ENCODE data around the gene CDKAL1. TPM values are rescaled to one million over a fixed set of nuclear protein-coding genes. Genes with fewer than 3 reads are reported as not detected.

CDKAL1 gene
- total RNA-seq, 1 experiment from 2014 or later: 20.6 TPM

DNA sequence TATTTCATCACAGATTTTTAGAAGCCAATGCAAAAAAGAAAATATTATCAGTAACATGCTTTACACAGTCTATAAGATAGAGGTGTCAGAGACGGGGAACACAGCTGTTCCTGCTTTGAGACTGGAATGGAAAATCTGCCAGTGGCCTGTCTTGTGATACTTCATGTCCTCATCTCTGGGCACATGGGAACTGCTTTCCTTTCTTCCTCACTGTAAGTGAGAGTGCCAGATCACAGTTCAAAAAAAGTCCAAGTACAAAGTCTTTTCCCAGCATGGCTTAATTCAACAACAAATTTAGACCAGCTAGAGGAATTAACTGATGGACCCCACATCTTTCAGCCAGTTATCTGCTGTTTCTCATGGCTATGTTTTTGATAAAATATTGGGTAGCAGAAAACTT, 490.4 kb downstream of the CDKAL1 start:
- no peak for ATAC-seq
- H3K36me3 Mint-ChIP-seq: peaks cover 12% of the 10 kb centered on the region
- no peak for DNase-seq (ENCODE audit: low spot score)
- ChIA-PET CTCF (no interaction called here), POLR2A (no interaction called here)
- no peak overlapping the region for H3K4me3 Mint-ChIP-seq
- H3K27ac Mint-ChIP-seq: no peak overlapping the region; the same call in 1 of the 2 replicates
- TF ChIP-seq RELA (CRISPR knock-in tag; IDR thresholded peaks at IDR 0.05; ENCODE audit: borderline replicate concordance): no peak
- peaks cover 15% of the 10 kb centered on the region for H3K9me3 Mint-ChIP-seq
- no peaks in the 10 kb centered on the region for H3K27me3 Mint-ChIP-seq (ENCODE audit: low read depth)
- peaks cover 21% of the 10 kb centered on the region for H3K4me1 Mint-ChIP-seq

DNA sequence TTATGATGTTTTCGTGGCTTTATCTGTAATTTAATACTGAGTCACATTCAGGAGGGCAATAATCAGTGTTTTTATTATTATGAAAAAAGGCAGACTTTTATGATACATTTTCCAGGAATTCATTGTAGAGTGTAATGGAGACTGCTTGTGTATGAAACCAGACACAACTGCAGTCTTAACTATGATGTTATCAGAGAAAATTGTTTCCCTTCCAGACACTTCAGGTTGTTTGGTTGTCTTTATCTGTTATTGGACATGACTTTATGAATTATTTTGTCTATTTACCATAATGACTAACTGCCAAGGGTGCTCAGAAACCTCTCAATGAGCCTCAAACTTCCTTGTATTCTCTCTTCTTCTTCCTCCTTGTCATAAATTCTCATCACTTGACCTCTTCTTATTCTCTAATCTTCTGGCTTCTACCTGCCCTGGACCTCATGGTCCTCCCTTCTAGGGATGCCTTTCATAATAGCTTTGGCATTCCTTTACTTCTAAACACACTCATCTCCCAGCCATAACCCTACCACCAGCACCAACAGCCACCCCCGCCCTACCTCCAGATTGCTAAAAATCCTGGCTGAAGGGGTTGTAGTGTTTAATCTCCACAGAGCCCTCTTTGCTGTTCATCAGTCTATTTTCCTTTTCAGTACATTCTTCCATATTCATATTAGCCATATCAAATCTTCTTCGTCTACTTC, 492.5 kb downstream of the CDKAL1 start:
- H3K36me3 Mint-ChIP-seq: peaks cover 12% of the 10 kb centered on the region
- no peak overlapping the region for H3K27ac Mint-ChIP-seq
- no peaks in the 10 kb centered on the region for H3K27me3 Mint-ChIP-seq (ENCODE audit: low read depth)
- ChIA-PET POLR2A (no interaction called here), CTCF (no interaction called here)
- peaks cover 21% of the 10 kb centered on the region for H3K4me1 Mint-ChIP-seq
- peaks cover 21% of the 10 kb centered on the region for H3K9me3 Mint-ChIP-seq
- H3K4me3 Mint-ChIP-seq: no peak overlapping the region
- no peak for ATAC-seq
- TF ChIP-seq SMAD4 (CRISPR knock-in tag; IDR thresholded peaks at IDR 0.05) (no peak), STAT6 (CRISPR knock-in tag; conservative IDR thresholded peaks at IDR 0.05; ENCODE audit: low read depth) (no peak), IRF2 (CRISPR knock-in tag; IDR thresholded peaks at IDR 0.05; ENCODE audit: borderline replicate concordance, low read depth) (no peak), ESRRA (CRISPR knock-in tag; IDR thresholded peaks at IDR 0.05; ENCODE audit: borderline replicate concordance) (no peak), FOXK1 (CRISPR knock-in tag; IDR thresholded peaks at IDR 0.05) (no peak), FOXJ3 (CRISPR knock-in tag; IDR thresholded peaks at IDR 0.05; ENCODE audit: borderline replicate concordance) (no peak), E2F4 (CRISPR knock-in tag; IDR thresholded peaks at IDR 0.05; ENCODE audit: borderline replicate concordance, low read depth) (no peak), ZNF232 (CRISPR knock-in tag; IDR thresholded peaks at IDR 0.05) (no peak), SMAD3 (CRISPR knock-in tag; IDR thresholded peaks at IDR 0.05; ENCODE audit: borderline replicate concordance) (no peak), ZMAT4 (CRISPR knock-in tag; IDR thresholded peaks at IDR 0.05) (no peak), SOX15 (CRISPR knock-in tag; IDR thresholded peaks at IDR 0.05) (no peak), AR (CRISPR knock-in tag; IDR thresholded peaks at IDR 0.05) (no peak)
- TF ChIP-seq, protein P1, sequence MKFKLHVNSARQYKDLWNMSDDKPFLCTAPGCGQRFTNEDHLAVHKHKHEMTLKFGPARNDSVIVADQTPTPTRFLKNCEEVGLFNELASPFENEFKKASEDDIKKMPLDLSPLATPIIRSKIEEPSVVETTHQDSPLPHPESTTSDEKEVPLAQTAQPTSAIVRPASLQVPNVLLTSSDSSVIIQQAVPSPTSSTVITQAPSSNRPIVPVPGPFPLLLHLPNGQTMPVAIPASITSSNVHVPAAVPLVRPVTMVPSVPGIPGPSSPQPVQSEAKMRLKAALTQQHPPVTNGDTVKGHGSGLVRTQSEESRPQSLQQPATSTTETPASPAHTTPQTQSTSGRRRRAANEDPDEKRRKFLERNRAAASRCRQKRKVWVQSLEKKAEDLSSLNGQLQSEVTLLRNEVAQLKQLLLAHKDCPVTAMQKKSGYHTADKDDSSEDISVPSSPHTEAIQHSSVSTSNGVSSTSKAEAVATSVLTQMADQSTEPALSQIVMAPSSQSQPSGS (CRISPR knock-in tag; IDR thresholded peaks at IDR 0.05; ENCODE audit: borderline replicate concordance, low read depth): no peak
- DNase-seq (ENCODE audit: low spot score): no peak
